NCI-H69 (cell line): ENCODE measurements around the gene TSKS.
A peak's percentile ranks its signal among the peaks of the same experiment; 100 is the strongest.
"Not testable (repeated sequence)": the region's sequence is repeated elsewhere in the genome, so short reads cannot be mapped to it uniquely, and the experiment has no call there.

Source experiments
- DNase-seq: peaks from one replicate; lab custom pipeline; 2025; lab: John Stamatoyannopoulos, UW

Gene TSKS

GRCh38 chr19:49766930-49767299 is 3.8 kb upstream of the TSKS start, which contains the start of gene AP2A1:
Gene AP2A1, plus strand, starts transcription at chr19:49767001. Its CDS starts 133 bp downstream, at chr19:49767134.
- no peak for DNase-seq

- DNase-seq: peak; percentile 100
Measured at GRCh38 chr19:49766007-49766929, 3.2 kb upstream of the TSKS start.

GRCh38 chr19:49764341-49764740 is 1.2 kb upstream of the TSKS start:
- no peak for DNase-seq

- DNase-seq: no peak
Measured at GRCh38 chr19:49761625-49762311, 1.3 kb downstream of the TSKS start.

GRCh38 chr19:49761249-49761624 is 1.9 kb downstream of the TSKS start:
- DNase-seq: no peak

GRCh38 chr19:49758292-49758691 is 4.8 kb downstream of the TSKS start:
- DNase-seq: no peak

- DNase-seq: no peak
Measured at GRCh38 chr19:49755956-49756355, 7.2 kb downstream of the TSKS start.

- DNase-seq: no peak
Measured at GRCh38 chr19:49752701-49753100, 10.4 kb downstream of the TSKS start.

- no peak for DNase-seq
Measured at GRCh38 chr19:49749771-49750170, 13.3 kb downstream of the TSKS start.

GRCh38 chr19:49749055-49749716 is 13.9 kb downstream of the TSKS start:
- DNase-seq: no peak

- DNase-seq: peak; percentile 48
Measured at GRCh38 chr19:49746206-49746958, 16.7 kb downstream of the TSKS start.

GRCh38 chr19:49744946-49745381 is 18.1 kb downstream of the TSKS start:
- no peak for DNase-seq

- DNase-seq: no peak
Measured at GRCh38 chr19:49741210-49741844, 21.8 kb downstream of the TSKS start.

GRCh38 chr19:49739933-49740332 is 23.2 kb downstream of the TSKS start:
- DNase-seq: no peak

GRCh38 chr19:49739098-49739497 is 24.0 kb downstream of the TSKS start:
- no peak for DNase-seq

GRCh38 chr19:49738268-49738667 is 24.8 kb downstream of the TSKS start:
- no peak for DNase-seq

- no peak for DNase-seq
Measured at GRCh38 chr19:49730166-49730565, 32.9 kb downstream of the TSKS start.

- DNase-seq: no peak
Measured at GRCh38 chr19:49727217-49728030, 35.7 kb downstream of the TSKS start.

GRCh38 chr19:49719420-49719819 is 43.7 kb downstream of the TSKS start:
- DNase-seq: not testable (repeated sequence)

GRCh38 chr19:49718991-49719390 is 44.1 kb downstream of the TSKS start:
- DNase-seq: no peak

- no peak for DNase-seq
Measured at GRCh38 chr19:49718511-49718910, 44.6 kb downstream of the TSKS start.
